Fibroblast of skin of back (primary cell): ENCODE measurements around the gene FTH1.
"Not testable (repeated sequence)": the region's sequence is repeated elsewhere in the genome, so short reads cannot be mapped to it uniquely, and the experiment has no call there.

ENCODE experiments used
- DNase-seq: peaks from one replicate; pipeline ENCODE4 v3.0.0-alpha.2; 2013

FTH1 gene

DNA sequence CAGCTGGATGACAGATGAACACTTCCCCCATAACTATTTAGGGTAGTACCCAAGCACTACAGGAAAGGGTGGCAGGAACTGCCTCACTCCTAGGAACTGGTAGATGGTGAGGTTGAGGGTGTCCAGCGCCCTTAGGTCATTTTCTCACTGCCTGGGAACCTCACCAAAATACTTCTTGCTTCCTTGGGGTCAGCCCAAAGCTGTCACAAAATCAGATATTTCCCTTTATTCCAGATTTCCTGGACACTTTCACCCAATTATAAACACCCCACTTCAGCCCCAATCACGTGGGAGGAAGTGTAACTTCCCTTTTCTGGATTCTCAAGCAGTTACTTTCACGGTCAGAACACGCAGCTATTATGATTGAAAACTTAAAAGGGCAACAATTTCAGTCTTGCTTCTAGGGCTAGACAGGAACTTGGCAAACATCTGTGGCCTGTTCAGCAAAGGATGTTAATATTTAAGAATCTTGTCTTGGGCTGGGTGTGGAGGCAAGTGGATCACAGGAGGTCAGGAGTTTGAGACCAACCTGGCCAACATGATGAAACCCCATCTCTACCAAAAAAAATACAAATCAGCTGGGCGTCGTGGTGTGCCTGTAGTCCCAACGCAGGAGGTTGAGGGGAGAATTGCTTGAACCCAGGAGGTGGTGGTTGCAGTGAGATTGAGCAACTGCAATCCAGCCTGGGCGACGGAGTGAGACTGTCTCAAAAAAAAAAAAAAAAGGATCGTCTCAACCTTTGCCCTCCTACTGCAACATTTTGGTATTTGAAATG lies 4.0 kb downstream of the FTH1 start:
- no peak for DNase-seq

DNA sequence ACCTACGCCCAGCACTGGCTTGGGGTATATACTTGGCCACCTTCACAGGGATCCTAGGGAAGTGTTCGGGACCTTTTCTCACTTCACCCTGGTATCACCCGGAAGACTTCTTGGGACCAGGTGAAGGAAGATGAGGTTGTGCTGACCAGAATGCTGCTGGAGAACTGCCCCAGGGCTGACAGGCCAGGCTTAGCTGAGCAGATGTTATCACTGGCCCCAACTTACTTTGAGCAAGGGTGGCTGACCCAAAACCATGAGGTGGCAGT lies 4.5 kb downstream of the FTH1 start:
- no peak for DNase-seq

DNA sequence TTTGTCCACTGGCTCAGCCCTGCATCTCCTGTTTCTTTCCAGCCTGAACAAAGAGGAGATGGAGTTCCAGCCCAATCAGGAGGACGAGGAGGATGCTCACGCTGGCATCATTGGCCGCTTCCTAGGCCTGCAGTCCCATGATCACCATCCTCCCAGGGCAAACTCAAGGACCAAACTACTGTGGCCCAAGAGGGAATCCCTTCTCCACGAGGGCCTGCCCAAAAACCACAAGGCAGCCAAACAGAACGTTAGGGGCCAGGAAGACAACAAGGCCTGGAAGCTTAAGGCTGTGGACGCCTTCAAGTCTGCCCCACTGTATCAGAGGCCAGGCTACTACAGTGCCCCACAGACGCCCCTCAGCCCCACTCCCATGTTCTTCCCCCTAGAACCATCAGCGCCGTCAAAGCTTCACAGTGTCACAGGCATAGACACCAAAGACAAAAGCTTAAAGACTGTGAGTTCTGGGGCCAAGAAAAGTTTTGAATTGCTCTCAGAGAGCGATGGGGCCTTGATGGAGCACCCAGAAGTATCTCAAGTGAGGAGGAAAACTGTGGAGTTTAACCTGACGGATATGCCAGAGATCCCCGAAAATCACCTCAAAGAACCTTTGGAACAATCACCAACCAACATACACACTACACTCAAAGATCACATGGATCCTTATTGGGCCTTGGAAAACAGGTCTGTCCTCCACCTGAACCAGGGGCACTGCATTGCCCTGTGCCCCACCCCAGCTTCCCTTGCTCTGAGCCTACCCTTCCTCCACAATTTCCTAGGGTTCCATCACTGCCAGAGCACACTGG lies 5.0 kb downstream of the FTH1 start:
- no peak for DNase-seq

DNA sequence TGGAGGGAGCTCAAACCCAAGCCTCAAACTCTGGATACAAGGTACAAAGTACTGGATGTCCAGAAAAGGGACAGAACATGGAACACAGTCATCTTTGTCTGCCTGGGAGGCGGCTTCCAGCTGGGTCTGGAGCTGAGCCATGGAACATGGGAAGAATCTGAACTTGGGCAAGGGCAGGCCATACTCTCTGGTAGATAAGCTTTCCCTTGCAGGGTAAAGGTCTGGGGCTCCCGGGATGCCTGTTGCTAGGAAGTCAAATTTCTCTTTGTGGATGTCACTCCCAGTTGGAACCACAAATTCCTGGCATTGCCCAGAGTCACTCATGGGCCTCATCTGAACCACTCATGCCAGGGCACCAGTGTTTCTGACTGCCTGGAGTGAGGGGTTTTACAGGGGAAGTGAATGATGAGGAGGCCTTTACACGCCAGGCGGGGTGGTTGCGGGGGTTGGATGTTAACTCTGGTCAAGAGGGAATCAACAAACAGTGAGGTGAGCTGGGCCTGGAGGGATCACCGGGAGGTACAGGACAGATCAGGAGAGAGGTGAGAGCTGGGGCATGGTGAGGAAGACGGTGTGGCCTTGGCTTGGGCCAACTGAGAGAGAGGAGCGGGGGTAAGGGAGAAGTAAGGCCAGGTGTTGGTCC lies 5.7 kb downstream of the FTH1 start:
- peak; percentile 77 for DNase-seq

DNA sequence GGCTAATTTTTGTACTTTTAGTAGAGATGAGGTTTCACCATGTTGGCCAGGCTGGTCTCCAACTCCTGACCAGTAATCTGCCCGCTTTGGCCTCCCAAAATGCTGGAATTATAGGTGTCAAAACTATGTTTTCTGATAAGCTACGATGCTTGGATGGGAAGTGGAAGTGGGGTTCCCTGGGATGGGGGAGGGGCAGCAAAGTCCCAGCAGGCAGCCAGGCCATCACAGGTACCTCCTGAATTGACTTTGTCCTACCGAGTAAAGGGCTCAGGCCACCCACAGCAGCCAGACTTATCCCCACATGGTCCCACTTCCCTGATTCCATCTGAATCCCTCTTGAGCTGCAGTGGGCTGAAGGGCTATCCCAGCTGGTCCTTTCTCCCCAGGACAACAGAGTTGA lies 6.9 kb downstream of the FTH1 start:
- DNase-seq: no peak

DNA sequence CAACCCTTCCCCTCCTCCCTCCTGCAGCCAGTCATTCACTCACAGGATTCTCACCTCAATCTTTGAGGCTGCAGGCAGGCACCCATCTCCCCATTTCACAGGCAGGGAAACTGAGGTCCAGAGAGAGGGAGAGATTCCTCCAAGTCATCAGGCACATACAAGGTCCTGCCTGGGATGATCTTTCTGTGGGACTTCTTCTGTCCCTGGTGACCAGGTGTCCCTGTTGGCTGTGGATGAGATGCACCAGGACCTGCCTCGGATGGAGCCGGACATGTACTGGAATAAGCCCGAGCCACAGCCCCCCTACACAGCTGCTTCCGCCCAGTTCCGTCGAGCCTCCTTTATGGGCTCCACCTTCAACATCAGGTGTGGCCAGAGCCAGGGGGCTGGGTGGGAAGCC lies 7.8 kb downstream of the FTH1 start:
- DNase-seq: no peak

DNA sequence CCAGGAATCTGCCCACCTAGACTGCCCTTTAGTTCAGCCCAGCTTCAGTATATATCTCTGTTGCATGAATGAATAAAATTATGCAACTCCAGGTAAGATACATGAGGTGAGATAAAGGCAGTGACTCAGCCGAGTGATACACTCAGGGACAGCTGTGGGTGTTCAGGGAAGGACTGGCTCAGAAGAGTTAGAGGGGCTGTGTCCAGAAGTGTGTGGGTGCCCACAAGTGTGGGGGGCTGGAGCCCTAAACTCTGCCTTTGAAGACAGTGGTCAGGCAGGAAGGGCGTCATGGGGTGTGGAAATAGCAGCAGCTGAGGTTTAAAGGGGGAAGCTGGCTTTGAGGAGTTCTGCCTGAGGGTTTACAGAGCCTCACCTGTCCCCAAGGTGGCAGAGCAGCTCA lies 8.3 kb downstream of the FTH1 start:
- DNase-seq: no peak

DNA sequence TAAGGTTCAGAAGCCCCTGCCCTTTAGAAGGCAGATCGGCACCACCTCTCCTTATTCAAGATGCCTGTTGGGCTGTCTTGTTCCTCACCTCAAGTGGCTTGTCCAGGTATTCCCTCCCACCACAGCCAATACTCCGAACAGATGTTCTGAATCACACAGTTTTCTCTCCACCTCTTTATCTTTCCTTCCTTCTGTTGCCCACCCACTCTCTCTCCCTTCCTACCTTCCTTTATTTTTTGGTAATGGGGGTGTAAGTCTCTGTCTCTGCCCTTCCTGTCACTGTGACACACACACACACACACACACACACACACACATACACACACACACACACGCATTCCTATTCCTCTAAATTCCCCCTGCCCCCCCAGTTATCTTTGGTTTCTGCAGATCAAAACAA lies 8.8 kb downstream of the FTH1 start:
- DNase-seq: no peak

DNA sequence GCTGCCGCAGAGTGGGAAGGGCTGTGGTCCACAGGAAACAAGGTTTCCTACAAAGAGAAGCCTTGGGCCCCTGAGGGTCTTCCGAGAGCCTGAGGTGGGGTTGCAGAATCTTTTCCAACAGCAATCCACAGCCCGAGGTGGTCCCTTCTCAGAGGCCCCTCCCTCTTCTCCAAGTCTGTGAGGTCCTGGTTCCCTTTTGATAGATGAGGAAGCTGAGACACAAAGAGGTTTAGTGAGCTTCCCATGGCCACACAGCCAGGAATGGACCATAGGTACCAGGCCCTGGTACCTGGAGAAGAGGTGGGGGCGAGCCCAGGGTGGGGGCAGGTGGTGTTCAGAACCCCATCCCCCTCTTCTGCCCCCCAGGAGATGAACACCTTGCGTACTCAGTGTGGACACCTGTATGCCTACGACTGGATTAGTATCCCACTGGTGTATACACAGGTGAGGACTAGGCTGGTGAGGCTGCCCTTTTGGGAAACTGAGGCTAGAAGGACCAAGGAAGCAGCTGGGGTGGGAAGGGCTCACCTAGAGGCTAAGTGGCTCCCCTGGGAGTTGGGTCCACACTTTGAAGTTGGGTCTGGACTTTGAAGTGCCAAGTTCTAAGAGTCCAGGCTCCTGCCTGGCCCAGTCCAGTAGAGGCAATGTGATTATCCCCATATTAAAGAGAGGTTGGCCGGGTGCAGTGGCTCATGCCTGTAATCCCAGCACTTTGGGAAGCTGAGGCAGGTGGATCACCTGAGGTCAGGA lies 10.2 kb downstream of the FTH1 start:
- DNase-seq: no peak

DNA sequence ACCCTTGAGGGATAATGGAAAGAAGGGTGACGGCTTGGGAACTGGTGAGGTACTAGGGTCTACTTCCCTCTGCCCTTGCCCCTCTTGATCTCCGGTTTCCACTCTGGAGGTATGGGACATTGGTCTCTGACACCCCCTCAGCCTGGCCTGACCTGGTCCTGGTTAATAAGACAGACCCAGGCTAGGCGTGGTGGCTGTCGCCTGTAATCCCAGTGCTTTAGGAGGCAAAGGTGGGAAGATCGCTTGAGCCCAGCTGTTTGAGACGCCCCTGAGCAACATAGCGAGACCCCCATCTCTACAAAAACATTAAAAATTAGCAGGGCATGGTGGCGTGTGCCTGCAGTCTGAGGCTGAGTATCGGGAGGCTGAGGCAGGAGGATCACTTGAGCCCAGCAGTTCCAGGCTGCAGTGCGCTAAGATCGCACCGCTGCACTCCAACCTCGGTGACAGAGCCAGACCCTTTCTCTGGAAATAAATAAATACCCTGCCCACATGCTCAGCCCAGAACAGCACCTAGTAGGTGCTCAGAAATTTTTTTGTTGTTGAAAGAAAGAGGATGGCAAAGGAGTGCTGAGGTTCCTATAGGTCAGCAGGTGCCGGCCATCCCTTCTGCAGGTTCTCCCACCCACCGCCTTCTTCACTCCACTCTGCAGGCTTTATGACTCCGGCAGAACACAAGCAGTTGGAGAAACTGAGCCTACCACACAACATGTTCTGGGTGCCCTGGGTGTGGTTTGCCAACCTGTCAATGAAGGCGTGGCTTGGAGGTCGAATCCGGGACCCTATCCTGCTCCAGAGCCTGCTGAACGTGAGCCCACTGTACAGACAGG lies 11.0 kb downstream of the FTH1 start:
- no peak for DNase-seq

DNA sequence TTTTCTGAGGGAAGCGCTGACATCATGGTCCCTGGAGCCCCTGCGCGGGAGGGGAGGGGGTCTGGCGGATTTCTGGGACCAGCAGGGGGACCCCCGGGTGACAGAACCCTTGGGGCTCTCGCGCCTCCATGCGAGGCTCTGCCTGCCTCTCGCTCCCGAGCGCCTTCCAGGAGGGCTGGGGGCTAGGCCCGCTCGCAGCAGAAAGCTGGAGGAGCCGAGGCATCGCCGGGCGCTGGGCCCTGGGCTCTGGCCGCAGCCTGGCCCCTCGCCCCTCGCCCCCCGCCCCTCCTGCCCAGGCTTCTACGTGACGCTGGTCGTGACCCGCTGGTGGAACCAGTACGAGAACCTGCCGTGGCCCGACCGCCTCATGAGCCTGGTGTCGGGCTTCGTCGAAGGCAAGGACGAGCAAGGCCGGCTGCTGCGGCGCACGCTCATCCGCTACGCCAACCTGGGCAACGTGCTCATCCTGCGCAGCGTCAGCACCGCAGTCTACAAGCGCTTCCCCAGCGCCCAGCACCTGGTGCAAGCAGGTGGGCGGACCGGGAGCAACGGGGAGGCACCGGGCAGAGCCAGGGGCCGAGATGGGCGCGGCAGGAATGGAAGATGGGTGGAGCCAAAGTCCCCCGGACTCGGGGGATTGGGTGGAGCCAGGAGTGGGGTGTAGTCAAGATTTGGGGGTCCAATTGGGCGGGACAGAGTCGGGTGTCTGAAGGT lies 11.9 kb downstream of the FTH1 start:
- no peak for DNase-seq

DNA sequence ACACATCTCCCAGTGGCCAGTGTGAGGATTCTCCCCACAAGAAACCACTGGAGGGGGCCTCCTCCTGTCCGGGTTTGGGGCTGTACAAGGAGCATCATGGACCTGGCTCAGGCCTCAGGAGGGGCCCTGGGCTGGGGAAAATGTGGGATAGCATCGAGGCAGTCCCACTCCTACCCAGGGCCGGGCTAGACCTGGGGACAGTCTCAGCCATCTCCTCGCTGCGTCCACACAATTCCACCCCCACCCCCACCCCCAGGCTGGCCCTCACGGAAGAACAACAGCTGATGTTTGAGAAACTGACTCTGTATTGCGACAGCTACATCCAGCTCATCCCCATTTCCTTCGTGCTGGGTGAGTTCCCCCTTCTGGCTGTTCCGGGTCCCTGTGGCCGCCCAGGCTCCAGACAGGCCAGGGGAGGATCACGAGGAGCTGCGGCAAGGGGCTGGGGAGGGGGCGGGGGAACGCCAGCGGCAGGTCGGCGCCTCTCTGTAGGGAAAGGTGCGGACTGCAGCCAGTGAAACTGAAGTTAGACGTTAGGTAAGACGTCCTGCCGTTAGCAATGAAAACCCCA lies 12.5 kb downstream of the FTH1 start:
- peak; percentile 69 for DNase-seq

DNA sequence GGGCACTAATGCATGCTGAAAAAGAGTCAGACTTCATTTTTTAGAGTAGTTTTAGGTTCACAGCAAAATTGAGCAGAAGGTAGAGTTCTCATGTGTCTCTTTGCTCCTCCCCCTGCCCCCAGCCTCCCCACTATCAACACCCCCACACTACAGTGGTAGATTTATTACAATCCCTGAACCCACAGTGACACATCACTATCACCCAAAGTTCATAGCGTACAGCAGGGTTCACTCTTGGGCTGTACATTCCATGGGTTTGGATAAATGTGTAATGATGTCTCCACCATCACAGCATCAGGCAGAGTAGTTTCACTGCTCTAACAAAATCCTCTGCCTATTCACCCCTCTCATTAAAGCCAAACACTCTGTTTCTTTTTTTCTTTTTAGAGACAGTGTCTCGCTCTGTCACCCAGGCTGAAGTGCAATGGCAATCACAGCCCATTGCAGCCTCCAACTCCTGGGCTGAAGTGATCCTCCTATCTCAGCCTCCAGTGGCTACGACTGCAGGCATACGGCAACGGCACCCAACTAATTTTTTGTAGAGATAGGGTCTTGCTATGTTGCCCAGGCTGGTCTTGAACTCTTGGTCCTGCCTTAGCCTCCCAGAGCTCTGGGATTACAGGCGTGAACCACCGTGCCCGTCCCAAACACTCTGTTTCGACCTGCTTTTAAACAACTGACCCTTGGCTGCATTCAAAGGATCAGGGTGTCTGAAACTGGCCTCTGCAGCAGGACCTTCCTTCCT lies 13.2 kb downstream of the FTH1 start:
- DNase-seq: no peak

DNA sequence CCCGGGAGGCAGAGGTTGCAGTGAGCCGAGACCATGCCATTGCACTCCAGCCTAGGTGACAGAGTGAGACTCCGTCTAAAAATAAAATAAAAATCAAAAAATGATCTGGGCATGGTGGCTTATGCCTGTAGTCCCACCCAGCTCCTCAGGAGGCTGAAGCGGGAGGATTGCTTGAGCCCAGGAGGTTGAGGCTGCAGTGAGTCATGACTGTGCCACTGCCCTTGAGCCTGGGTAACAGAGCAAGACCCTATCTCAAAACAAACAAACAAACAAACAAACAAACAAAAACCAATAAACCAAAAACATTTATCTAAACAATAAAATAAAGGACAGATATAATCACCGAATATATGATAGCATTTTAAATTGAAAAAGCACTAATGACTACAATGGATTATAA lies 13.8 kb downstream of the FTH1 start:
- not testable (repeated sequence) for DNase-seq

DNA sequence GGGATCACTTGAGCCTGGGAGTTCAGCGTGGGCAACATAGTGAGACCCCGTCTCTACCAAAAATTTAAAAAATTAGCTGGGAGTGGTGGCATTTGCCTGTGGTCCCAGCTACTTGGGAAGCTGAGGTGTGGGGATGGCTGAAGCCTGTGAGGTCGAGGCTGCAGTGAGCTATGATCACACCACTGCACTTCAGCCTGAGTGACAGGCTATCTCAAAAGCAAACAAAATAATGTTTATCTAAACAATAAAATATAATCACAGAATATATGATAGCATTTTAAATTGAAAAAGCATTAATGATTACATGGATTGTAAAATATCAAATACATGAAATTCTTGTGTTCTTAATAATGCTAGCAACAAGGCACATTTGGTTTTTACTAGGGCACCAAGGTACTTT lies 14.6 kb downstream of the FTH1 start:
- DNase-seq: no peak

DNA sequence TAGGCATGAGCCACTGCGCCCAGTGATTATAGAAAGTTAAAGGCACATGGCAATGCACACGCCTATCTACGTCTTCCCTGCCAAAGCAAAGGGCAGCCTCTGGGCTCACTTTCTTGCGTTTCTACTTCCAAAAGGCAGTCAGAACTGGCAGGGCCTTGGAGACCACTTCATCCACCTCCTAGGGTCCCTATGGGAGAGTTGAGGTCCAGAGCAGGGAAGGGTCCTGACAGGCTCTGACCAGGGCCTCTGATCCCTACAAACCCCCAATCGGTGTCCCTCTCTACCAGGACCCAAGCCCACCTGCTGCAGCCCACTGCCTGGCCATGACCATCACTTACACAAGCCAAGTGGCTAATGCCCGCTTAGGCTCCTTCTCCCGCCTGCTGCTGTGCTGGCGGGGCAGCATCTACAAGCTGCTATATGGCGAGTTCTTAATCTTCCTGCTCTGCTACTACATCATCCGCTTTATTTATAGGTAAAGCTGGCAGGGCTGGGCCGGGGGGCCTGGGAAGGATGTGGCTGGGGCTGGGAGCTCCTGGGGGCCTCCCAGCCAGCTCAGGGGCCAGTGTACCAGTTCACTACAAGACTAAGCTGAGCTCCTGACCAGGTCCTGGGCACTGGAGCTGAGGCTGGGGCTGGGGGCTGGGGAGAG lies 15.8 kb downstream of the FTH1 start:
- DNase-seq: no peak

DNA sequence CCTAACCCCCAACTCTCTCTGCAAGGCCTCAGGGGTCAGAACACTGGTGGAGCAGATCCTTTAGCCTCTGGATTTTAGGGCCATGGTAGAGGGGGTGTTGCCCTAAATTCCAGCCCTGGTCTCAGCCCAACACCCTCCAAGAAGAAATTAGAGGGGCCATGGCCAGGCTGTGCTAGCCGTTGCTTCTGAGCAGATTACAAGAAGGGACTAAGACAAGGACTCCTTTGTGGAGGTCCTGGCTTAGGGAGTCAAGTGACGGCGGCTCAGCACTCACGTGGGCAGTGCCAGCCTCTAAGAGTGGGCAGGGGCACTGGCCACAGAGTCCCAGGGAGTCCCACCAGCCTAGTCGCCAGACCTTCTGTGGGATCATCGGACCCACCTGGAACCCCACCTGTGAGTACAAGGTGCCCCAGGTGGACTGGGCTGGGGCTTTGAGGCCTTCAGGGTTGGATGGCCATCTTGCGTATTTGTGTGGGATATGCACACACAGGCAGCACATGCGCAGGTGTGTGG lies 17.3 kb downstream of the FTH1 start, which contains the start of gene BEST1:
BEST1 (plus strand) TSS at position 317 of the 513 bp plus-strand sequence. CDS start 1,456 bp downstream, outside the sequence.
- DNase-seq: no peak

DNA sequence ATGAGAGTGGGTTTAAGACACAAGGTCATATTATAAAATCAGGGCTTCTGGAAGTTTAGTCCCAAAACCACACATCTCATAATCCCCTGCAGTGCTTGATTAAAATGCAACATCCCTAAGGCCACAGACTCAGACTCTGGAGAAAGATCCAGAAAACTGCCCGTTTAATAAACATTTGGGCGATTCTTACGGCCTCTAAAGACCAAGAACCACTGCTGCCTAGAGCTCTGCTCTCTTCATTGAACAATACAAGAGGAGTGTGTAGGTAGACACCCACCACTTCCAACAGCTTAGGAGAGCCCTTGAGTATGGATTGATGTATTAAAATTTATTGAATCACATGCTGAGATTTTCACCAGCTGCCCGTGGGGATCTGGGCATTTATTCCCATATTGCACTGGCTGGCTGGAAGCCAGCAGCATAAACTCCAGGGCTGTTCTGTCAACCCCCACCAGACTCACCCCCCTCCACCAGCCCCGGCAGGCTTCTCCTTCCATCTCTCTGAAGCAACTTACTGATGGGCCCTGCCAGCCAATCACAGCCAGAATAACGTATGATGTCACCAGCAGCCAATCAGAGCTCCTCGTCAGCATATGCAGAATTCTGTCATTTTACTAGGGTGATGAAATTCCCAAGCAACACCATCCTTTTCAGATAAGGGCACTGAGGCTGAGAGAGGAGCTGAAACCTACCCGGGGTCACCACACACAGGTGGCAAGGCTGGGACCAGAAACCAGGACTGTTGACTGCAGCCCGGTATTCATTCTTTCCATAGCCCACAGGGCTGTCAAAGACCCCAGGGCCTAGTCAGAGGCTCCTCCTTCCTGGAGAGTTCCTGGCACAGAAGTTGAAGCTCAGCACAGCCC lies 18.0 kb downstream of the FTH1 start:
- DNase-seq: peak; percentile 96

DNA sequence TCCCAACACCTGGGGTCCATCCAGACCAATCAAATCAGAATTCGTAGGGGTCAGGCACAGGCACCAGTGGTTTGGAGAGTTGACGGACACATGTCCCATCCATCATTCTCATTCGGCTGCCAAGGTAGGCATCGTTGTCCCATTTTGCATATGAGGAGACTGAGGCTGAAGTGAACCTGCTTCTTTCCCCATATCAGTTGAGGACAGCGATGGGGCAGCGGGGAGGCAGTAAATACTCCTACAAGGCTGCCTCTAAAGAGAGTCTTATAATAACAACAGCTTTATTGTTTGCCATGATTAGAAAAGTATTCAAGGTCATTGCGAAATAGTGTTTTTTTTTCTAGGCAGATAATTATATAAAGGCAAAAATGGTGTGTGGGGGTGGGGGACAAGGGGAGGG lies 18.9 kb downstream of the FTH1 start:
- no peak for DNase-seq
